ENCODE results near the gene FAM184A. TPM values are rescaled to one million over a fixed set of nuclear protein-coding genes. Genes with fewer than 3 reads are reported as not detected.
A peak's percentile ranks its signal among the peaks of the same experiment; 100 is the strongest.

FAM184A gene
- total RNA-seq, 4 donors from 2014 or later = 0.40 to 1.0 (median 0.79) TPM

- ATAC-seq (no peak), DNase-seq (no peak)
- intact Hi-C loops (cut with DNase I; ENCODE audit: low total_unique reads) = no loop called here
- in situ Hi-C loops (cut with MboI; ENCODE audit: low sequenced_read_pairs in 4 of 4) = no loop called here
- TF ChIP-seq, protein P1, sequence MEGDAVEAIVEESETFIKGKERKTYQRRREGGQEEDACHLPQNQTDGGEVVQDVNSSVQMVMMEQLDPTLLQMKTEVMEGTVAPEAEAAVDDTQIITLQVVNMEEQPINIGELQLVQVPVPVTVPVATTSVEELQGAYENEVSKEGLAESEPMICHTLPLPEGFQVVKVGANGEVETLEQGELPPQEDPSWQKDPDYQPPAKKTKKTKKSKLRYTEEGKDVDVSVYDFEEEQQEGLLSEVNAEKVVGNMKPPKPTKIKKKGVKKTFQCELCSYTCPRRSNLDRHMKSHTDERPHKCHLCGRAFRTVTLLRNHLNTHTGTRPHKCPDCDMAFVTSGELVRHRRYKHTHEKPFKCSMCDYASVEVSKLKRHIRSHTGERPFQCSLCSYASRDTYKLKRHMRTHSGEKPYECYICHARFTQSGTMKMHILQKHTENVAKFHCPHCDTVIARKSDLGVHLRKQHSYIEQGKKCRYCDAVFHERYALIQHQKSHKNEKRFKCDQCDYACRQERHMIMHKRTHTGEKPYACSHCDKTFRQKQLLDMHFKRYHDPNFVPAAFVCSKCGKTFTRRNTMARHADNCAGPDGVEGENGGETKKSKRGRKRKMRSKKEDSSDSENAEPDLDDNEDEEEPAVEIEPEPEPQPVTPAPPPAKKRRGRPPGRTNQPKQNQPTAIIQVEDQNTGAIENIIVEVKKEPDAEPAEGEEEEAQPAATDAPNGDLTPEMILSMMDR (IDR thresholded peaks at IDR 0.05 in 4 of 5, conservative IDR thresholded peaks at IDR 0.05 in 1 of 5) = no peak
- H3K27ac ChIP-seq = peak overlapping the region; percentile 94 to 98 (median 96)
- peak overlapping the region; percentile 86 to 98 (median 92) for H3K4me3 ChIP-seq
- H3K27me3 ChIP-seq = no peaks in the 10 kb centered on the region
- H3K9me3 ChIP-seq = no peaks in the 10 kb centered on the region
- peaks cover 0 to 16% of the 10 kb centered on the region in 2 donors for H3K36me3 ChIP-seq
- H3K4me1 ChIP-seq = peaks cover 6 to 11% of the 10 kb centered on the region in 2 donors
Observed at GRCh38 chr6:118935331-118935668, 143.2 kb downstream of the FAM184A start.

GRCh38 chr6:118934461-118935330 lies 143.8 kb downstream of the FAM184A start, which contains the start of gene MCM9:
Gene MCM9 (minus strand): TSS chr6:118935159. CDS start chr6:118931723, 3,436 bp downstream.
- H3K36me3 ChIP-seq = peaks cover 0 to 17% of the 10 kb centered on the region in 2 donors
- DNase-seq = peak; percentile 60 to 73
- intact Hi-C loops (cut with DNase I; ENCODE audit: low total_unique reads) (loop anchor here (1.0 kb wide), 1 partner anchor 40 kb away; the partner anchor contains the start of gene ASF1A), in situ Hi-C loops (cut with MboI; ENCODE audit: low sequenced_read_pairs in 4 of 4) (no loop called here)
- TF ChIP-seq POLR2A (IDR thresholded peaks at IDR 0.05) = peak; percentile 57 to 69
- TF ChIP-seq, protein P1 (IDR thresholded peaks at IDR 0.05 in 4 of 5, conservative IDR thresholded peaks at IDR 0.05 in 1 of 5) = no peak
- H3K9me3 ChIP-seq = no peaks in the 10 kb centered on the region
- H3K4me3 ChIP-seq = peak within 1 kb of the TSS; percentile 86 to 98 (median 92)
- H3K27me3 ChIP-seq = no peaks in the 10 kb centered on the region
- H3K27ac ChIP-seq = peak within 1 kb of the TSS; percentile 94 to 98 (median 96)
- peak; percentile 93 for ATAC-seq
- peaks cover 6 to 11% of the 10 kb centered on the region in 2 donors for H3K4me1 ChIP-seq

- no peaks in the 10 kb centered on the region for H3K9me3 ChIP-seq
- intact Hi-C loops (cut with DNase I; ENCODE audit: low total_unique reads) (loop anchor here (1.0 kb wide), 1 partner anchor 40 kb away; the partner anchor contains the start of gene ASF1A), in situ Hi-C loops (cut with MboI; ENCODE audit: low sequenced_read_pairs in 4 of 4) (no loop called here)
- DNase-seq (no peak), ATAC-seq (no peak)
- TF ChIP-seq, protein P1 (IDR thresholded peaks at IDR 0.05 in 4 of 5, conservative IDR thresholded peaks at IDR 0.05 in 1 of 5) = no peak
- no peak for TF ChIP-seq POLR2A (IDR thresholded peaks at IDR 0.05)
- H3K4me1 ChIP-seq = peaks cover 6 to 11% of the 10 kb centered on the region in 2 donors
- H3K4me3 ChIP-seq = peak overlapping the region; percentile 86 to 98 (median 92)
- peaks cover 0 to 24% of the 10 kb centered on the region in 2 donors for H3K36me3 ChIP-seq
- no peaks in the 10 kb centered on the region for H3K27me3 ChIP-seq
- H3K27ac ChIP-seq = peak overlapping the region; percentile 94 to 98 (median 96)
Observed at GRCh38 chr6:118933855-118934460, 144.5 kb downstream of the FAM184A start.

GRCh38 chr6:118932421-118932820 lies 146.0 kb downstream of the FAM184A start:
- intact Hi-C loops (cut with DNase I; ENCODE audit: low total_unique reads) (no loop called here), in situ Hi-C loops (cut with MboI; ENCODE audit: low sequenced_read_pairs in 4 of 4) (no loop called here)
- H3K9me3 ChIP-seq = no peaks in the 10 kb centered on the region
- peaks cover 0 to 36% of the 10 kb centered on the region in 2 donors for H3K36me3 ChIP-seq
- no peak overlapping the region for H3K4me3 ChIP-seq
- TF ChIP-seq, protein P1 (IDR thresholded peaks at IDR 0.05 in 4 of 5, conservative IDR thresholded peaks at IDR 0.05 in 1 of 5) = no peak
- no peak for TF ChIP-seq POLR2A (IDR thresholded peaks at IDR 0.05)
- ATAC-seq (no peak), DNase-seq (no peak)
- H3K27me3 ChIP-seq = no peaks in the 10 kb centered on the region
- H3K27ac ChIP-seq = no peak overlapping the region
- peaks cover 6 to 11% of the 10 kb centered on the region in 2 donors for H3K4me1 ChIP-seq

All from gastrocnemius medialis (tissue), 4 donors.